ENCODE data around the gene HTT.

The HTT gene

DNA sequence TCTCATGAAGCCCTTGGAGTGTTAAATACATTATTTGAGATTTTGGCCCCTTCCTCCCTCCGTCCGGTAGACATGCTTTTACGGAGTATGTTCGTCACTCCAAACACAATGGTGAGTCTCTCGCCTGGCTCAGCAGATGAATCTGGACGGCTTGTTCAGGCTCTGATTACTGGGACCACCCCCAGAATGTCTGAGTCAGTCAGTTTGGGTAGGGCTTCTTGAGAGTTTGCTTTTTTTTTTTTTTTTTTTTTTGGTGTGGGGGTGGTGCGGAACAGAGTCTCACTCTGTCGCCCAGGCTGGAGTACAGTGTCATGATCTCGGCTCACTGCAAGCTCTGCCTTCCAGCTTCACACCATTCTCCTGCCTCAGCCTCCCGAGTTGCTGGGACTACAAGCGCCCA, 112.1 kb downstream of the HTT start:
- Histone ChIP-seq H3K9ac (ENCODE audit: low read depth, low read length, poor library complexity, severe bottlenecking) (no peak overlapping the region), H2AFZ (ENCODE audit: low read length) (no peak overlapping the region), H3K79me2 (ENCODE audit: insufficient read depth, low read length) (no peaks in the 10 kb centered on the region), H3K9me2 (replicated peaks; ENCODE audit: low read depth, low read length) (no peaks in the 10 kb centered on the region), H3F3A (ENCODE audit: low read depth) (no peaks in the 10 kb centered on the region), H4K20me1 (ENCODE audit: insufficient read depth, low read length, poor library complexity, severe bottlenecking) (no peaks in the 10 kb centered on the region), H3K4me1 (ENCODE audit: insufficient read depth, low read length, poor library complexity, severe bottlenecking) (no peaks in the 10 kb centered on the region), H3K9me3 (ENCODE audit: insufficient read depth, low read depth, low read length) (no peaks in the 10 kb centered on the region), H3K4me3 (ENCODE audit: low read length, poor library complexity, severe bottlenecking) (no peak overlapping the region), H3K36me3 (ENCODE audit: insufficient read depth, low read length) (peaks cover 75% of the 10 kb centered on the region; the same call in 1 of the 2 replicates), H3K27me3 (ENCODE audit: insufficient read depth, low read length, poor library complexity, severe bottlenecking) (no peaks in the 10 kb centered on the region), H3K4me2 (ENCODE audit: low read depth, low read length, poor library complexity, severe bottlenecking) (no peak overlapping the region)
- no peak for TF ChIP-seq EZH2phosphoT487 (IDR thresholded peaks at IDR 0.05; ENCODE audit: borderline replicate concordance)
- no peak for TF ChIP-seq CTCF (conservative IDR thresholded peaks at IDR 0.05; ENCODE audit: low read length)

- no peak for TF ChIP-seq EZH2phosphoT487 (IDR thresholded peaks at IDR 0.05; ENCODE audit: borderline replicate concordance)
- no peak for TF ChIP-seq CTCF (conservative IDR thresholded peaks at IDR 0.05; ENCODE audit: low read length)
- Histone ChIP-seq H3K9me2 (replicated peaks; ENCODE audit: low read depth, low read length) (no peaks in the 10 kb centered on the region), H3K4me3 (ENCODE audit: low read length, poor library complexity, severe bottlenecking) (no peak overlapping the region), H3K9ac (ENCODE audit: low read depth, low read length, poor library complexity, severe bottlenecking) (no peak overlapping the region), H3K27me3 (ENCODE audit: insufficient read depth, low read length, poor library complexity, severe bottlenecking) (no peaks in the 10 kb centered on the region), H3K36me3 (ENCODE audit: insufficient read depth, low read length) (peaks cover 61% of the 10 kb centered on the region; the same call in 1 of the 2 replicates), H3K4me2 (ENCODE audit: low read depth, low read length, poor library complexity, severe bottlenecking) (no peak overlapping the region), H2AFZ (ENCODE audit: low read length) (no peak overlapping the region), H3K9me3 (ENCODE audit: insufficient read depth, low read depth, low read length) (no peaks in the 10 kb centered on the region), H3K4me1 (ENCODE audit: insufficient read depth, low read length, poor library complexity, severe bottlenecking) (no peaks in the 10 kb centered on the region), H4K20me1 (ENCODE audit: insufficient read depth, low read length, poor library complexity, severe bottlenecking) (no peaks in the 10 kb centered on the region), H3K79me2 (ENCODE audit: insufficient read depth, low read length) (no peaks in the 10 kb centered on the region), H3F3A (ENCODE audit: low read depth) (no peaks in the 10 kb centered on the region)
These were observed 113.6 kb downstream of the HTT start for GRCh38 chr4:3188118-3188517.

DNA sequence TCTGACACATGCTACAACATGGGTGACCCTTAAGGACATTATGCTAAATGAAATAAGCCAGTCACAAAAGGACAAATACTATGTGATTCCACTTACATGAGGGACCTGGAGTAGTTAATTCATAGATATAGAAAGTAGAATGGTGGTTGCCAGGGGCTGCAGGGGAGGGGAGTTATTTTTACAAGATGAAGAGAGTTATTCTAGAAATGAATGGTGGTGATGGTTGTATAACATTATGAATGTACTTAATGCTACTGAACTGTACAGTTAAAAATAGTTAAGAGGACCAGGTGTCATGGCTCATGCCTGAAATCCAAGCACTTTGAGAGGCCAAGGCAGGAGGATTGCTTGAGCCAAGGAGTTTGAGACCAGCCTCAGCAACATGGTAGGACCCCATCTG, 115.0 kb downstream of the HTT start:
- no peaks in the 10 kb centered on the region for H3K9me3 ChIP-seq (ENCODE audit: insufficient read depth, low read depth, low read length)
- H3K27me3 ChIP-seq (ENCODE audit: insufficient read depth, low read length, poor library complexity, severe bottlenecking), result no peaks in the 10 kb centered on the region
- peaks cover 48% of the 10 kb centered on the region; the same call in 1 of the 2 replicates for H3K36me3 ChIP-seq (ENCODE audit: insufficient read depth, low read length)
- H2AFZ ChIP-seq (ENCODE audit: low read length), result no peak overlapping the region
- no peak overlapping the region for H3K4me2 ChIP-seq (ENCODE audit: low read depth, low read length, poor library complexity, severe bottlenecking)
- H3K4me1 ChIP-seq (ENCODE audit: insufficient read depth, low read length, poor library complexity, severe bottlenecking), result peaks cover 6% of the 10 kb centered on the region
- no peaks in the 10 kb centered on the region for H4K20me1 ChIP-seq (ENCODE audit: insufficient read depth, low read length, poor library complexity, severe bottlenecking)
- H3F3A ChIP-seq (ENCODE audit: low read depth), result no peaks in the 10 kb centered on the region
- no peaks in the 10 kb centered on the region for H3K9me2 ChIP-seq (replicated peaks; ENCODE audit: low read depth, low read length)
- no peak overlapping the region for H3K4me3 ChIP-seq (ENCODE audit: low read length, poor library complexity, severe bottlenecking)
- no peaks in the 10 kb centered on the region for H3K79me2 ChIP-seq (ENCODE audit: insufficient read depth, low read length)
- TF ChIP-seq CTCF (conservative IDR thresholded peaks at IDR 0.05; ENCODE audit: low read length), result no peak
- no peak for TF ChIP-seq EZH2phosphoT487 (IDR thresholded peaks at IDR 0.05; ENCODE audit: borderline replicate concordance)
- H3K9ac ChIP-seq (ENCODE audit: low read depth, low read length, poor library complexity, severe bottlenecking), result no peak overlapping the region

All from Loucy (cell line).